Hepatocyte (in vitro differentiated cells): ENCODE measurements around the gene OSBPL2.

Experiments used
- EZH2 ChIP-seq: fragments of 200-600 bp; sonication (generic); IDR thresholded peaks from 2 replicates; pipeline ENCODE4 v1.6.1; 2016; ENCODE audit warnings: antibody characterized with exemption, mild to moderate bottlenecking, borderline replicate concordance
- EZH2phosphoT487 ChIP-seq: fragments of 200-600 bp; sonication (generic); IDR thresholded peaks from one replicate; pipeline ENCODE4 v1.6.1; 2018; ENCODE audit warnings: antibody characterized with exemption, mild to moderate bottlenecking, low read depth, moderate library complexity; ENCODE audit not compliant: unreplicated experiment, severe bottlenecking
- TF ChIP-seq, protein P1 (sequence below): fragments of 200-600 bp; sonication (generic); IDR thresholded peaks from 2 replicates; pipeline ENCODE4 v1.5.1; 2016; ENCODE audit warnings: antibody characterized with exemption, mild to moderate bottlenecking; ENCODE audit not compliant: poor library complexity

GRCh38 chr20:62240020-62240685 is 1.8 kb downstream of the OSBPL2 start:
- TF ChIP-seq EZH2phosphoT487, result no peak
- TF ChIP-seq, protein P1, sequence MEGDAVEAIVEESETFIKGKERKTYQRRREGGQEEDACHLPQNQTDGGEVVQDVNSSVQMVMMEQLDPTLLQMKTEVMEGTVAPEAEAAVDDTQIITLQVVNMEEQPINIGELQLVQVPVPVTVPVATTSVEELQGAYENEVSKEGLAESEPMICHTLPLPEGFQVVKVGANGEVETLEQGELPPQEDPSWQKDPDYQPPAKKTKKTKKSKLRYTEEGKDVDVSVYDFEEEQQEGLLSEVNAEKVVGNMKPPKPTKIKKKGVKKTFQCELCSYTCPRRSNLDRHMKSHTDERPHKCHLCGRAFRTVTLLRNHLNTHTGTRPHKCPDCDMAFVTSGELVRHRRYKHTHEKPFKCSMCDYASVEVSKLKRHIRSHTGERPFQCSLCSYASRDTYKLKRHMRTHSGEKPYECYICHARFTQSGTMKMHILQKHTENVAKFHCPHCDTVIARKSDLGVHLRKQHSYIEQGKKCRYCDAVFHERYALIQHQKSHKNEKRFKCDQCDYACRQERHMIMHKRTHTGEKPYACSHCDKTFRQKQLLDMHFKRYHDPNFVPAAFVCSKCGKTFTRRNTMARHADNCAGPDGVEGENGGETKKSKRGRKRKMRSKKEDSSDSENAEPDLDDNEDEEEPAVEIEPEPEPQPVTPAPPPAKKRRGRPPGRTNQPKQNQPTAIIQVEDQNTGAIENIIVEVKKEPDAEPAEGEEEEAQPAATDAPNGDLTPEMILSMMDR, result no peak
- TF ChIP-seq EZH2, result no peak
